Superior temporal gyrus (tissue), 1 donor: ENCODE results near the gene MAPRE2.
"Not testable (repeated sequence)": the region's sequence is repeated elsewhere in the genome, so short reads cannot be mapped to it uniquely, and the experiment has no call there.

Experiments used
- DNase-seq: peaks from one replicate; pipeline ENCODE4 v3.0.0-alpha.2; 2016; ENCODE audit errors: extremely low spot score

The MAPRE2 gene

DNA sequence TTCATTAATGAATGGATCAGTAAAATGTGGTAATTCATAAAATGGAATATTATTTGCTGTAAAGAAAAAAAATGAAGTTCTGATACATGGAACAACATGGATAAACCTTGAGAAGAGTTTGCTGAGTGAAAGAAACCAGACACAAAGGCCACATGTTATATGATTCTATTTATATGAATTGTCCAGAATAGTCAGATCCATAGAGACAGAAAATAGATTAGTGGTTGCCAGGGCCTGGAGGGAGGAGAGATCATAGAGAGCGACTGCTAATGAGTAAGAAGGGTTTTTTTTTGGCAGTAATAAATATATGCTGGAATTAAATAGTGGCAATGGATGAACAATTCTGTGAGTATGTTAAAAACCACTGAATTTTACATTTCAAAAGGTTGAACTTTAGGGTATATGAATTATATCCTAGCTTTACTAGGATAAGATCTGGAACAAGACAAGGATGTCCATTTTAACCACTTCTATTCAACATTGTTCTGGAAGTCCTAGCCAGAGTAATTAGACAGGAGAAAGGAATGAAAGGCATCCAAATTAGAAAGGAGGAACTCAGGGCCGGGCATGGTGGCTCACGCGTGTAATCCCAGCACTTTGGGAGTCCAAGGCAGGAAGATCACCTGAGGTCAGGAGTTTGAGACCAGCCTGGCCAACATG lies 48.8 kb downstream of the MAPRE2 start:
- DNase-seq: no peak

GRCh38 chr18:35091841-35092240 lies 50.6 kb downstream of the MAPRE2 start:
- no peak for DNase-seq

- DNase-seq: no peak
Observed at GRCh38 chr18:35095983-35096676, 54.9 kb downstream of the MAPRE2 start.

DNA sequence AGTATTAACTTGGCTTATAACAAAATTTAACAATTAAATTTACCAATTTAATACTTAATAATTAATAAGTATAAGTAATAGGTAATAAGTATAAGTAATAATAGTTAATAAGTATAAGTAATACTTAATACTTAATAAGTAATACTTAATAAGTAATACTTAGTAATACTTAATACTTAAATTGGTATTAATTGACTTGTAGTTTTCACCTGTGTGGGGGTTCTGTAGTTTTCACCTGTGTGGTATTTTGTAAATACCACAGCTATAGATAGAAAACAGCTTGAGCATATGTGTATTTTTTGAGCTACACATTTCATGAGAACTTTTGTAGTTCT lies 55.4 kb downstream of the MAPRE2 start:
- DNase-seq: no peak

DNA sequence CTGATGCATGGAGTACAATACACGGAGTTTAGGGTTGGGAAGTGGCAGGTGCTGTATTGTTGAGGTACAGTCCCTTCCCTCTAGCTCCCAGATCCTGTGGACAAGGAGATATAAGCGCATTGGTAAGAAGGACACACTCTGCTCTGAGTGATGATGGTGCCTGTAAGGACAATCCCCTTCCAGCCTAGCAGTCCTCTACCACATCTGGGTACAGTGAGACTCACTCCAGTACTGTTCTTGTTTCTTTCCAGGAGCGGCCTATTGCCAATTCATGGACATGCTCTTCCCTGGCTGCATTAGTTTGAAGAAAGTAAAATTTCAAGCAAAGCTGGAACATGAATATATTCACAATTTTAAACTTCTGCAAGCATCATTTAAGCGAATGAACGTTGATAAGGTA lies 56.0 kb downstream of the MAPRE2 start:
- DNase-seq: no peak

GRCh38 chr18:35097763-35098162 lies 56.5 kb downstream of the MAPRE2 start:
- no peak for DNase-seq

- no peak for DNase-seq
Observed at GRCh38 chr18:35099911-35100310, 58.7 kb downstream of the MAPRE2 start.

DNA sequence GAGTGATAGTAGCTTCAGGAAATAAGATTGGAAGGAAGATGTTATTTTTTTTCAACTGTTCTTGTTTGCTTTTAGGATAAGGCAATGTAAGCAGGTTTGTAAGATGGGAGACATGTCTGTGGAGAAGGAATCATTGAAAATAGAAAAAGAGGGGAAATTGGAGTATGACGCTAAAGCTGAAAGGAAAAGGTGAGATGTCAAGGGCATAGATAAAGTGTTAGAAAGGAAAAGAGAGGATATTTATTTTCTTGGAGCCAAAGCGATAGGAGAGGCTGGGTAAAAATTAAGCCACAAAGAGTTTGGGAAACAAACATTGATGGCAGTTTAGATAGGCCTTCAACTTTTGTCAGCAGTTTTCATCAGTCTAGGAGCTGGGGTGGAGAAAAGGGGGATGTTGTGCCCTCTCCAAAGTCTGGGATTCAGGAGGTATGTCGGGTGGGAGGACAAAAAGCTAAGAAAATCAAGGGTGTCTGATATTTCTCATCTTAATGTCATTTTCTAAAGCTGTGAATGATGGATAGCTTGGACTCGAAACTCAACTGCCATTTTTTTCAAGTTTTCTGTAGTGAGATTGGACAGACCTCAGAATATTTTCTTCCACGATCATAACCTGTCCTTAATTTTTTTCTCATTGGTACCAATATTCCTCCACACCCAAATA lies 63.3 kb downstream of the MAPRE2 start:
- DNase-seq: no peak

- no peak for DNase-seq
Observed at GRCh38 chr18:35106013-35106844, 65.0 kb downstream of the MAPRE2 start.

DNA sequence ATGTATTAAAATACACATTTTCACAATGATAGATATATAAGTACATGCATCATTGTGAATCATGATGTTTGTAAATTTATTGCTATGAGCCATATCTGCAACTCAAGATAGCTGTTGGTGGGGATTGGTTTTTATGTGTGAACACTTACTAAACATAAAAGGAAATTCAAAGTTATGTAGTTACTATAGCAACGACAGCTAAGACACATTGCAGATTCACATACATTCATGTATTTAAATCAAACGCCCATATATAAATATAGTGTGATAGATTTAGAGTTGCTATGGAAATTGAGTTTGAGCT lies 65.6 kb downstream of the MAPRE2 start:
- DNase-seq: no peak

GRCh38 chr18:35107216-35107615 lies 66.0 kb downstream of the MAPRE2 start:
- no peak for DNase-seq

GRCh38 chr18:35108088-35108487 lies 66.9 kb downstream of the MAPRE2 start:
- not testable (repeated sequence) for DNase-seq

DNA sequence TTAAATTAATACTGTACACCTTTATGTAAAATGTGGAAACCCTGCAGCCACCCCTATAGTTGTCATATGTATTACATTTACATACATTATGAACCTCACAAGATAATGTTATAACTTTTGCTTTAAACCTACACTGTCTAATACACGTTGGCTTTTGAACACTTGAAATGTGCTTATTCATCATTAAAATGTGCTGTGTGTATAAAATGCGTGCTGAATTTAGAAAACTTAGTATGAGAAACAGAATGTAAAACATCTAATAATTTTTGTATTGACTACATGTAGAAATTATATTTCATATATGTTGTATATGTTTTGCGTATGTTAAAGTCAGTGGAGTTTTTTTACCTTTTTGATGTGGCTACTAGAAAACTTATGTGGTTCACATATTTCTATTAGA lies 68.8 kb downstream of the MAPRE2 start:
- no peak for DNase-seq

DNA sequence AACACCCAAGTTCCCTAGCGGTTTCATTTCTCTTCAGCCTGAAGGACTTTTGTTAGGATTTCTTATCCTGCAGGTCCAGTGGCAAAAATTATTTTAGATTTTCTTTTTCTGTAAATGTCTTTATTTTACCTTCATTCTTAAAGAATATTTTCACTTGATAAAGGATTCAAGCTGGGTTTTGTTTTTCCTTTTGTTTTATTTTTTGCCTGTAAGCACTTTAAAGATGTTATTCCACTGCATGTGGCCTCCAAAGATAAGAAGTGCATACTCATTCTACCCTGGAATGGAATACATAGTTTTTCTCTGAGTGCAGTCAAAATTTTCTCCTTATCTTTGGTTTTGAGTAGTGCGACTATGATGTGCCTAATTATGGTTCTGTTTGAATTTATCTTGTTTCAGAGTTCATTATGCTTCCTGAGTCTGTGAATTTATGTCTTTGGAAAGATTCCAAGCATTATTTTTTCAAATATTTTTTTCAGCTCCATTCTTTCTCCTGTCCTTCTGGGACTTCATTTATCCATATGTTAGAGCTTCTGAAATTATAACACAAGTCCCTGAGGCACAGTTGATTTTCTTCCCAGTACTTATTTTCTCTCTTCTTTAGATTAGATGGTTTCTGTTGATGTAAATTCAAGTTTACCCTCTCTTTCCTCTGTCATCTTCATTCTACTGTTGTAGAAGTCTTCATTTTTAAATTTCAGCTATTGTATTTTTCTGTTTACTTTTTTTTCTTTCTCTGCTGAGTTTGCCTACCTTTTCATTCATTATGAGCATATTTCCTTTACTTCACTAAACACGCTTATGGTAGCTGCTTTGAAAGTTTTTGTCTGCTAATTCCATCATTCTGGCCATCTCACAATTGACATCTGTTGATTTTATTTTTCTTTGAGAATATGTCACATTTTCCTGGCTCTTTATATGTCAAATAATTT lies 69.6 kb downstream of the MAPRE2 start:
- no peak for DNase-seq

- DNase-seq: no peak
Observed at GRCh38 chr18:35112696-35113095, 71.5 kb downstream of the MAPRE2 start.

GRCh38 chr18:35114305-35114704 lies 73.1 kb downstream of the MAPRE2 start:
- no peak for DNase-seq

DNA sequence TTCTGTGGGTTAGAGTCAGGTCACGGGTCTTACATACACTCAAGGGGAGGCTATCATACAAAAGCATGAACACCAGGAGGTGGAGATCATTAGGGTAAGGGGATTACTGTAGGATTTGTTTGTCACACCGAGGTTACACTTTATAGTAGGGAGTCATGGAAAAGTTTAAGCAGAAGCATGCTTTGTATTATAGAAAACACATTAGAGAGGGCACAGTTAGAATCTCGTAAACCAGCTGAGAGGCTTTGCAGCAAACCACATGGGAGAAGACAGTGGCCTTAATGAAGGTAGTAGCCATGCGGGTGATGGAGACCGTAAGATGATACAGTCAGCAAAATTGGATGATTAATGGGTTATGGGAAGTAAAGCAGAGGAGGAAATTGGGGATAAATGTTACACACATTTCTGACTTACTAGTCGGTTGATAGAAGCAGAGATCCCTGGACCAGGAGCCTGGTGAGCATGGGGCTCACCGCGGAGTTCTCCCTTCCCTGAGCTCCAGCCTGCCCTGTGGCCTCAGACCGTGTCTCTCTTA lies 75.6 kb downstream of the MAPRE2 start:
- DNase-seq: no peak

DNA sequence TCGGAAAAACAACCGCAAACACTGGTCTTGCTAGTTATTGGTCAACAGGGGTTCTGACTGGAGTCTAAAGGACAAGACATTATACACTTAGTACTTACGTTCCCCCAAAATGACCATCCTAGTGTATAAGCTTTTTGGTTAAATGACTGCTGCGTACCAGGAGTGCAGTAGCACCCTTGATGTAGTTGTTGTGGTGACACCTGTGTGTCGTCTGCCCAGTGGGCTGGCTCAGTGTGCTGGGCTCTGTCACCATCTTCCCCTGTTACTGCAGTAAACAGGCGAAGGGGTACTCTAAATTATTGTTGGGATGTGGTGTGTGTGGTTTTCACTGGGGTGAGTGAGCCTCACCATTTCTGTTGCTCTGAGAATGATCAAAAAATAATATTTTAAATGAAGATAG lies 76.2 kb downstream of the MAPRE2 start:
- no peak for DNase-seq

DNA sequence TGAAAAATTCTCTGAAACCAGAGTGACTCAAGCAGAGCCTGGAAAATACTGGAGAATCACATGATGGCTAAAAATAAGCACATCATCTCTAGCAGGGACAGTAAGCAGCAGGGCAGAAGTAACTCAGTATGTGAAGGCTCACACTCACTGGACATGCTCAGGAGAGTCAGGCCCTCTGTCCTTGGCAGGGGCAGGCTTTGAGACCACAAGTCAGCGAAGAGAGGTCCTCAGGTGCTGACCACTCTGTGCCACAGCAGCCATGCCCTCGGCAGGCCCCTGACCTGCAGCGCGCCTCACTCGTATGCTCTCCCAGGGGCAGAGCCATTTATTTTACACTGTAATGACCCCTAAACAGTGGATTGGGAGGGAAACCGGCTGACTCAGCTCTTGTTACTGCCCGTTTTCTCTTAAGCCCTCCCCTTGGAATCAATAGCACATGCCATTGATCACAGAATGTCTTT lies 76.8 kb downstream of the MAPRE2 start:
- DNase-seq: peak; percentile 81

DNA sequence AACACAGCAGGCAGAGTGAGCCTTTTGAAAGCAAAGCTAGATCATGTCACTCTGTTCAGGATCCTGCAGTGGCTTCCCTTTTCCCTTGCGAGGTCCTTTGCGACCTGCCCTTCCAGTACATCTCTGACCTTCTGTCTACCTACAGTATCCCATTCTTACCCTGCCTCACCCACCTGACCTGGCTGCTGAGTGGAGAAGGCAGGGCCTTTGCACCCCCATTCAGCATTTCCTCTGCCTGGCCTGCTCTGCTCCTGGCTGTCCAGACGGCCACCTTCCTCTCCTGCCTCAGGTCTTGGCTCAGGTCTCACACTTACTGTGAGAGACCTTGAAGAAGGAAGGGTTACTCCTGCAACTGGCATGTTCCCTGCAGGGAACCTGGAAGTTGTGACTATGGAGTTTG lies 77.4 kb downstream of the MAPRE2 start:
- DNase-seq: no peak

DNA sequence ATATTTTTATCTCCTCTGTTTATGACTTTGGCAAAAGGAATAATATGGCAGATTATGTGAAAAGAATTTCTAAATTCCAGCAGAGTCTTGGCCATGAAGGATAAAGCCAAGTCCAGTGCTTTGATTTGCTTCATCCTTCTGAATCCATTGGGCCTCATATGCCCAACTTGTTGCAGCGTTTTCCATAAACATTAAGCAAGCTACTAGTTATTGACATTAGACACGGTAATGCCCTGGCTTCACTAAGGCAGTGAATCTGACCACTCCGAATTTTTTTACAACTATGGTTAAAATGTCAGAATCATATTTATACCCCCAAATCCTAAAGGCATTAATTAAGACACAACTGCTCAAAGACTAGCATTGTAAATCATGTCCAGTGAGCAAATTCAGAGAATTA lies 79.8 kb downstream of the MAPRE2 start:
- no peak for DNase-seq
